Measurements from ENCODE around the gene RNF2. TPM values are rescaled to one million over a fixed set of nuclear protein-coding genes. Genes with fewer than 3 reads are reported as not detected.

RNF2 gene
- total and polyA plus RNA-seq, 10 of the 15 experiments (the other 5 are each of a cell fraction or from before 2014, with no cell fraction given) = 4.8 to 36.3 (median 15.1) TPM

DNA sequence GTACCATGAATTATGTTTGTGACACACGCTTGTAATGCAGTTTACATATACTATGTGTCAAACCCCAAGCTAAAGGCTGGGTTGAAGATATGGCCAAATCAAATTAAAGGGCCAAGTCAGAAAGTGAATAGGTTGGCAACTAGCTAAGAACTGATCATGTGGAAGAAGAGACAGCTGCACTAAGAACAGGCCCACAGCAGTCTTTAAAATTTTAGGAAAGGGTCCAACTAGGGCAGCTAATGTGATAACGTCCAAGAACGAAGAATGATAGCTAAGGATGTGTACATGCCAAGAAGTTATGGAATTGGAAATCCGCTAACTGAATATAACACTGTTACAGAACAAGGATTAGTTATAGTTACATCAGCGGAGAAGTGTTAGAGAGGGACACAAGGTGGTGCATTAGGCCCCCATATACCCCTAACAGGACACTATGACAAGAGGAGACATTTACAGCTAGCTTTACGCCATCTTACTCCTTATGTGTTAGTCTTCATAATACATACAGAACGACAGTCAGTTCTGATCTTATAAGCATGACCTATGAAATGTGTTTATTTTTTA lies 6.5 kb upstream of the RNF2 start:
- intact Hi-C loops (cut with micrococcal nuclease; ENCODE audit: unreplicated experiment) (no loop called here), in situ Hi-C loops (cut with MboI) (no loop called here)
- ATAC-seq (no peak), DNase-seq (ENCODE audit: low read depth, low spot score) (no peak), FAIRE-seq (no peak)
- Histone ChIP-seq H3K9ac (ENCODE audit: control insufficient read depth, insufficient read depth, low read length) (no peak overlapping the region), H3K27me3 (replicated peaks in 1 of 2; ENCODE audit: control insufficient read depth in 2 of 2, insufficient read depth in 2 of 2, low read length in 1 of 2) (no peaks in the 10 kb centered on the region), H3K4me3 (no peak overlapping the region), H4K20me1 (ENCODE audit: control insufficient read depth, insufficient read depth) (no peaks in the 10 kb centered on the region), H3K9me3 (replicated peaks; ENCODE audit: control insufficient read depth, insufficient read depth, low read length) (no peaks in the 10 kb centered on the region), H2AFZ (ENCODE audit: control insufficient read depth, low read depth, low read length) (no peak overlapping the region), H3K4me2 (ENCODE audit: control insufficient read depth, insufficient read depth) (no peak overlapping the region), H3K79me2 (ENCODE audit: control insufficient read depth, insufficient read depth, low read length) (no peaks in the 10 kb centered on the region), H3K36me3 (ENCODE audit: control insufficient read depth in 2 of 2, insufficient read depth in 2 of 2, low read length in 1 of 2) (no peaks in the 10 kb centered on the region), H3K27ac (ENCODE audit: control insufficient read depth, insufficient read depth) (no peak overlapping the region), H3K4me1 (ENCODE audit: control insufficient read depth, insufficient read depth, low read length) (no peaks in the 10 kb centered on the region)
- RAD21 ChIA-PET (ENCODE audit: unreplicated experiment) = interaction anchor here (1.4 kb wide), 1 partner anchor 131 kb away, joined by 5 read pairs; no protein-coding TSS in a partner anchor
- BruUV-seq (replicated peaks) = no TSS peak
- POLR2A ChIA-PET = no interaction called here
- CTCF ChIA-PET = interaction anchor here (0.6 kb wide), 1 partner anchor 650 kb away, joined by 3 read pairs; no protein-coding TSS in a partner anchor
- SMC1A ChIA-PET (ENCODE audit: uncharacterized antibody, unreplicated experiment) = interaction anchor here (0.6 to 1.1 kb wide), 3 partner anchors 9 to 131 kb away, joined by 3 to 4 read pairs (median 3); no protein-coding TSS in a partner anchor
- TF ChIP-seq ZBTB40 (IDR thresholded peaks at IDR 0.05; ENCODE audit: borderline replicate concordance) = no peak
- no peak for TF ChIP-seq NR2C1 (IDR thresholded peaks at IDR 0.05)
- TF ChIP-seq NBN (IDR thresholded peaks at IDR 0.05) = no peak
- 75% methylated on average over 7 of the region's 7 CpGs for WGBS (ENCODE audit: insufficient coverage, insufficient replicate concordance, low lambda C conversion rate, missing lambda C conversion rate)

All from GM12878 (cell line).